ENCODE measurements around the gene PFDN4. TPM values are rescaled to one million over a fixed set of nuclear protein-coding genes. Genes with fewer than 3 reads are reported as not detected.

PFDN4 gene
- polyA plus RNA-seq, 2 of the 4 experiments (the other 2 are of a cell fraction): 140 to 146 TPM

DNA sequence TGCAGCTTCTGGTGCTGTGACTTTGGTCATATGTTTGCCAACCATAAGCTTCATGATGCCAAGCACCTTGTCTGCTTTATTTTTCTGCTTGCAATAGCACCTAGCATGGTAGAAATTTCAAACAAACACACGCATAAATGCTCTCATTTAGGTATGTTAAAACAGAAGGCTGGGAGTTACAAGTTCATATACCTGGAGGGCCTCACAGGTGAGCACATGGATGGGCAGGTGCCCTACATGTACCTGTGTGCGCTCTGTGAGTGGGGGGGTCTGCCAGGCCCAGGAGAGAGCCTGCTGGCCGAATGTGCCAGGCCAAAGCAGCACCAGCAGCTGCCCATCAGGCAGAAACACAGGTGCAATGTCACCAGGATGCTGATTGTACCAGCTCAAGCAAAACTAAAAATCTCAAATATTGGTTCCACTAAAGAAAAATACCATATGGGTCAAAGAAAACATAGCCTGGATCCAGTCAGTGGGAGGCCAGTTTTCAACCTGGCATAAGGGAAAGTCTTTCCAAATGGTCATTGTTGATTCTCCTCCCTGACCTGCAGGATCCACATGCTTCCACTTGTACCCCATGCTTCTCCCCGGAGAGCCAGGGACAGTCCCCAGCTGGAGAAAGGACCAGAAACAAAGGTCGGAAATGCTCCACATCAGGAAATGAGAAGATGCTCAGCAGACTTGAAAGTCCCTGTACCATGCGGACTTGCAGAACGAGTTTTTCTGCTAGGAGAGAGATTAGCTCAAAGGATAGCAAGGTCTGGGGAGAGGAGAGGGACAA, 7.2 kb upstream of the PFDN4 start:
- POLR2A ChIA-PET: interaction anchor here (2.0 kb wide), 1 partner anchor 26 kb away, joined by 6 read pairs; the partner anchor contains the start of gene CYP24A1
- ATAC-seq: no peak
- CTCF ChIA-PET: interaction anchor here (0.8 to 15.6 kb wide), 45 partner anchors 8 to 650 kb away, joined by 3 to 655 read pairs (median 8); partner anchors contain the start of genes CYP24A1 and PFDN4
- Histone ChIP-seq H3K4me3 (no peak overlapping the region), H3K9me3 (no peaks in the 10 kb centered on the region), H3K27ac (peak overlapping the region in 1 of 2 experiments; percentile 84; a peak in 4 of 6 replicates), H3K4me1 (peaks cover 30% of the 10 kb centered on the region), H3K4me2 (no peak overlapping the region)
- 60% methylated on average over 7 of the region's 7 CpGs for WGBS (ENCODE audit: missing lambda C conversion rate)
- DNase-seq (ENCODE audit: low read depth in 1 of 2, low spot score in 1 of 2): no peak
- FAIRE-seq: no peak
- no peak for TF ChIP-seq FOSL2 (IDR thresholded peaks at IDR 0.05)
- no peak for TF ChIP-seq FOSL2 (CRISPR knock-in tag; IDR thresholded peaks at IDR 0.05)
- no peak for TF ChIP-seq ELK1 (IDR thresholded peaks at IDR 0.05; ENCODE audit: low read depth, low read length)
- TF ChIP-seq BHLHE40 (IDR thresholded peaks at IDR 0.05; ENCODE audit: low read depth, low read length): no peak
- no peak for TF ChIP-seq MAFK (IDR thresholded peaks at IDR 0.05; ENCODE audit: partially characterized antibody)
- no peak for TF ChIP-seq SREBF2 (IDR thresholded peaks at IDR 0.05)
- TF ChIP-seq CEBPB (IDR thresholded peaks at IDR 0.05): no peak

- CTCF ChIA-PET: interaction anchor here (0.5 to 15.6 kb wide), 13 partner anchors 7 to 651 kb away, joined by 3 to 655 read pairs (median 17); partner anchors contain the start of gene PFDN4
- H3K4me2 ChIP-seq: no peak overlapping the region
- FAIRE-seq: no peak
- peaks cover 23% of the 10 kb centered on the region for H3K4me1 ChIP-seq
- no peak for ATAC-seq
- POLR2A ChIA-PET: no interaction called here
- no peak overlapping the region for H3K4me3 ChIP-seq
- peak overlapping the region in 1 of 2 experiments; percentile 84; a peak in 1 of 6 replicates for H3K27ac ChIP-seq
- no peaks in the 10 kb centered on the region for H3K9me3 ChIP-seq
- WGBS (ENCODE audit: missing lambda C conversion rate): 63% methylated on average over 4 of the region's 4 CpGs
- no peak for TF ChIP-seq FOSL2 (IDR thresholded peaks at IDR 0.05)
- TF ChIP-seq FOSL2 (CRISPR knock-in tag; IDR thresholded peaks at IDR 0.05): no peak
- TF ChIP-seq MAFK (IDR thresholded peaks at IDR 0.05; ENCODE audit: partially characterized antibody): peak; percentile 41
- TF ChIP-seq MAZ (IDR thresholded peaks at IDR 0.05; ENCODE audit: borderline replicate concordance, low read depth, low read length): no peak
- TF ChIP-seq CBX8 (IDR thresholded peaks at IDR 0.05): no peak
- DNase-seq (ENCODE audit: low read depth in 1 of 2, low spot score in 1 of 2): no peak
Measured at GRCh38 chr20:54201268-54201846, 6.5 kb upstream of the PFDN4 start.

DNA sequence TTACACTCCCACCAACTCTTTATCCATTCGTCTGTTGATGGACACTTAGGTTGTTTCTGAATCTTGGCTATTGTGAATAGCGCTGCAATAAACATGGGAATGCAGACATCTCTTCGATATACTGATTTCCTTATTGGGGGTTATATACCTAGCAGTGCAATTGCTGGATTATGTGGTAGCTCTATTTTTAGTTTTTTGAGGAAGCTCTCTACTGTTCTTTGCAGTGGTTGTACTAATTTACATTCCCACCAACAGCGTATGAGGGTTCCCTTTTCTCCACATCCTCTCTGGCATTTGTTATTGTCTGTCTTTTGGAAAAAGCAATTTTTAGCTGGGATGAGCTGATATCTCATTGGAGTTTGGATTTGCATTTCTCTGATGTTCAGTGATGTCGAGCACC, 4.6 kb upstream of the PFDN4 start:
- WGBS (ENCODE audit: missing lambda C conversion rate): 66% methylated on average over 5 of the region's 5 CpGs
- H3K4me1 ChIP-seq: peaks cover 8% of the 10 kb centered on the region
- TF ChIP-seq, protein P1, sequence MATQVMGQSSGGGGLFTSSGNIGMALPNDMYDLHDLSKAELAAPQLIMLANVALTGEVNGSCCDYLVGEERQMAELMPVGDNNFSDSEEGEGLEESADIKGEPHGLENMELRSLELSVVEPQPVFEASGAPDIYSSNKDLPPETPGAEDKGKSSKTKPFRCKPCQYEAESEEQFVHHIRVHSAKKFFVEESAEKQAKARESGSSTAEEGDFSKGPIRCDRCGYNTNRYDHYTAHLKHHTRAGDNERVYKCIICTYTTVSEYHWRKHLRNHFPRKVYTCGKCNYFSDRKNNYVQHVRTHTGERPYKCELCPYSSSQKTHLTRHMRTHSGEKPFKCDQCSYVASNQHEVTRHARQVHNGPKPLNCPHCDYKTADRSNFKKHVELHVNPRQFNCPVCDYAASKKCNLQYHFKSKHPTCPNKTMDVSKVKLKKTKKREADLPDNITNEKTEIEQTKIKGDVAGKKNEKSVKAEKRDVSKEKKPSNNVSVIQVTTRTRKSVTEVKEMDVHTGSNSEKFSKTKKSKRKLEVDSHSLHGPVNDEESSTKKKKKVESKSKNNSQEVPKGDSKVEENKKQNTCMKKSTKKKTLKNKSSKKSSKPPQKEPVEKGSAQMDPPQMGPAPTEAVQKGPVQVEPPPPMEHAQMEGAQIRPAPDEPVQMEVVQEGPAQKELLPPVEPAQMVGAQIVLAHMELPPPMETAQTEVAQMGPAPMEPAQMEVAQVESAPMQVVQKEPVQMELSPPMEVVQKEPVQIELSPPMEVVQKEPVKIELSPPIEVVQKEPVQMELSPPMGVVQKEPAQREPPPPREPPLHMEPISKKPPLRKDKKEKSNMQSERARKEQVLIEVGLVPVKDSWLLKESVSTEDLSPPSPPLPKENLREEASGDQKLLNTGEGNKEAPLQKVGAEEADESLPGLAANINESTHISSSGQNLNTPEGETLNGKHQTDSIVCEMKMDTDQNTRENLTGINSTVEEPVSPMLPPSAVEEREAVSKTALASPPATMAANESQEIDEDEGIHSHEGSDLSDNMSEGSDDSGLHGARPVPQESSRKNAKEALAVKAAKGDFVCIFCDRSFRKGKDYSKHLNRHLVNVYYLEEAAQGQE (IDR thresholded peaks at IDR 0.05): no peak
- TF ChIP-seq FOXS1 (CRISPR knock-in tag; IDR thresholded peaks at IDR 0.05) (no peak), ZFP36 (IDR thresholded peaks at IDR 0.05; ENCODE audit: borderline replicate concordance, partially characterized antibody) (no peak), HDAC2 (IDR thresholded peaks at IDR 0.05) (no peak), CHD2 (IDR thresholded peaks at IDR 0.05; ENCODE audit: low read length, partially characterized antibody) (no peak), KDM1A (IDR thresholded peaks at IDR 0.05; ENCODE audit: low read depth) (no peak), ZC3H11A (IDR thresholded peaks at IDR 0.05) (no peak), CBX8 (IDR thresholded peaks at IDR 0.05) (no peak), NFE2L2 (conservative IDR thresholded peaks at IDR 0.05; ENCODE audit: low read length) (no peak), HOXB5 (CRISPR knock-in tag; IDR thresholded peaks at IDR 0.05) (no peak), FOSB (CRISPR knock-in tag; IDR thresholded peaks at IDR 0.05) (no peak), CHD4 (IDR thresholded peaks at IDR 0.05; ENCODE audit: borderline replicate concordance) (no peak), ESRRA (IDR thresholded peaks at IDR 0.05; ENCODE audit: borderline replicate concordance, low read length) (no peak), JUNB (IDR thresholded peaks at IDR 0.05) (no peak), RAD21 (conservative IDR thresholded peaks at IDR 0.05 in 1 of 2, IDR thresholded peaks at IDR 0.05 in 1 of 2) (no peak), GATA3 (IDR thresholded peaks at IDR 0.05; ENCODE audit: borderline replicate concordance) (no peak)
- DNase-seq (ENCODE audit: low read depth in 1 of 2, low spot score in 1 of 2) (no peak), FAIRE-seq (no peak), ATAC-seq (no peak)
- CTCF ChIA-PET: interaction anchor here (1.3 to 15.6 kb wide), 2 partner anchors 105 to 141 kb away, joined by 4 to 655 read pairs; no protein-coding TSS in a partner anchor
- POLR2A ChIA-PET: interaction anchor here (0.6 kb wide), 1 partner anchor 114 kb away, joined by 3 read pairs; no protein-coding TSS in a partner anchor
- no peaks in the 10 kb centered on the region for H3K9me3 ChIP-seq
- H3K4me3 ChIP-seq: no peak overlapping the region
- no peak overlapping the region for H3K27ac ChIP-seq
- no peak overlapping the region for H3K4me2 ChIP-seq

All from A549 (cell line).